Measurements from ENCODE around the gene CCL21.

DNA sequence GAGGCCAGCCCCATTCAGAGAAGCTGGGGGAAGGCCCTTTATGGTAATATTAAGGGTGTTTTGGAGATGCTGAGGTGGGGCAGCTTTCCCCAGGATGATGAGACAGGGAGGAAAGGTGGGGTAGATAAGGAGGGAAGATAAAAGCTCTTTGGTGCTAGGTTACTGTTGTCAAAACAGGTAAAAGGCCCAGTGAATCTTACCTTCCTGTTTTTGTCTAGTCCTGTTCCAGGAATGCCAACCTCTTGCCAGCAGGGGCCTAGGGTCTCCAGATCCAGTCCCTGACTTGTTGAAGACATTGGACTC is 46.7 kb downstream of the CCL21 start:
- TF ChIP-seq, protein P1, sequence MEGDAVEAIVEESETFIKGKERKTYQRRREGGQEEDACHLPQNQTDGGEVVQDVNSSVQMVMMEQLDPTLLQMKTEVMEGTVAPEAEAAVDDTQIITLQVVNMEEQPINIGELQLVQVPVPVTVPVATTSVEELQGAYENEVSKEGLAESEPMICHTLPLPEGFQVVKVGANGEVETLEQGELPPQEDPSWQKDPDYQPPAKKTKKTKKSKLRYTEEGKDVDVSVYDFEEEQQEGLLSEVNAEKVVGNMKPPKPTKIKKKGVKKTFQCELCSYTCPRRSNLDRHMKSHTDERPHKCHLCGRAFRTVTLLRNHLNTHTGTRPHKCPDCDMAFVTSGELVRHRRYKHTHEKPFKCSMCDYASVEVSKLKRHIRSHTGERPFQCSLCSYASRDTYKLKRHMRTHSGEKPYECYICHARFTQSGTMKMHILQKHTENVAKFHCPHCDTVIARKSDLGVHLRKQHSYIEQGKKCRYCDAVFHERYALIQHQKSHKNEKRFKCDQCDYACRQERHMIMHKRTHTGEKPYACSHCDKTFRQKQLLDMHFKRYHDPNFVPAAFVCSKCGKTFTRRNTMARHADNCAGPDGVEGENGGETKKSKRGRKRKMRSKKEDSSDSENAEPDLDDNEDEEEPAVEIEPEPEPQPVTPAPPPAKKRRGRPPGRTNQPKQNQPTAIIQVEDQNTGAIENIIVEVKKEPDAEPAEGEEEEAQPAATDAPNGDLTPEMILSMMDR (conservative IDR thresholded peaks at IDR 0.05): no peak
- TF ChIP-seq ZFX (IDR thresholded peaks at IDR 0.05): no peak
